GM20000 (cell line): Measurements from ENCODE around the gene C1orf52.
A peak's percentile ranks its signal among the peaks of the same experiment; 100 is the strongest.

Experiments
- DNase-seq: peaks from one replicate; pipeline ENCODE4 v3.0.0; 2012; ENCODE audit warnings: low spot score
- TF ChIP-seq, protein P1 (sequence below): IDR thresholded peaks from 2 replicates; pipeline ENCODE4 v1.5.1; 2012; ENCODE audit warnings: mild to moderate bottlenecking, control low read depth; ENCODE audit errors: extremely low read depth, missing control alignments

C1orf52 gene

DNA sequence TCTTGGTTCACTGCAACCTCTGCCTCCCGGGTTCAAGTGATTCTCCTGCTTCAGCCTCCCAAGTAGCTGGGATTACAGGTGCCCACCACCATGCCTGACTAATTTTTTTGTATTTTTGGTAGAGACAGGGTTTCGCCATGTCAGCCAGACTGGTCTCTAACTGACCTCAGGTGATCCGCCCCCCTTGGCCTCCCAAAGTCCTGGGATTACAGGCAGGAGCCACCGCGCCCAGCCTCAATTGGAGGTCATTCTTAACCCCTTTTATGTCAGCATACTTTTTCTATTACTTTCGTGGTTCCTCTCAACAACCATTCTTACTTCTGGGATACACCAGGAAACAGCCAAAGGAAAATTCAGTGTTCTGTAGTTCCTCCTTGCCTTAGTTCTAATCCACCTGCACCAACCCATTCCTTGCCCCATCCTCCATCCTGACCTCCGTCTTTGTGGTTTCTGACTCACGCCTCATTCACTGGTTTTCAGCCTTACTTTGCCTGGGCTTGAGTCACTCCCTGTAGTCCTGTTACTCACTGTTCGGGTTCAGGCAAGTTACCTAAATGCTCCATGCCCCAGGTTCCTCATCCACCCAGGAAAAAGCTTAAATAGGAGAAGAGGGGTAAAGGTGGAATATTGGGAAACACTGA is 29.9 kb upstream of the C1orf52 start:
- no peak for DNase-seq
- TF ChIP-seq, protein P1, sequence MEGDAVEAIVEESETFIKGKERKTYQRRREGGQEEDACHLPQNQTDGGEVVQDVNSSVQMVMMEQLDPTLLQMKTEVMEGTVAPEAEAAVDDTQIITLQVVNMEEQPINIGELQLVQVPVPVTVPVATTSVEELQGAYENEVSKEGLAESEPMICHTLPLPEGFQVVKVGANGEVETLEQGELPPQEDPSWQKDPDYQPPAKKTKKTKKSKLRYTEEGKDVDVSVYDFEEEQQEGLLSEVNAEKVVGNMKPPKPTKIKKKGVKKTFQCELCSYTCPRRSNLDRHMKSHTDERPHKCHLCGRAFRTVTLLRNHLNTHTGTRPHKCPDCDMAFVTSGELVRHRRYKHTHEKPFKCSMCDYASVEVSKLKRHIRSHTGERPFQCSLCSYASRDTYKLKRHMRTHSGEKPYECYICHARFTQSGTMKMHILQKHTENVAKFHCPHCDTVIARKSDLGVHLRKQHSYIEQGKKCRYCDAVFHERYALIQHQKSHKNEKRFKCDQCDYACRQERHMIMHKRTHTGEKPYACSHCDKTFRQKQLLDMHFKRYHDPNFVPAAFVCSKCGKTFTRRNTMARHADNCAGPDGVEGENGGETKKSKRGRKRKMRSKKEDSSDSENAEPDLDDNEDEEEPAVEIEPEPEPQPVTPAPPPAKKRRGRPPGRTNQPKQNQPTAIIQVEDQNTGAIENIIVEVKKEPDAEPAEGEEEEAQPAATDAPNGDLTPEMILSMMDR: no peak

DNA sequence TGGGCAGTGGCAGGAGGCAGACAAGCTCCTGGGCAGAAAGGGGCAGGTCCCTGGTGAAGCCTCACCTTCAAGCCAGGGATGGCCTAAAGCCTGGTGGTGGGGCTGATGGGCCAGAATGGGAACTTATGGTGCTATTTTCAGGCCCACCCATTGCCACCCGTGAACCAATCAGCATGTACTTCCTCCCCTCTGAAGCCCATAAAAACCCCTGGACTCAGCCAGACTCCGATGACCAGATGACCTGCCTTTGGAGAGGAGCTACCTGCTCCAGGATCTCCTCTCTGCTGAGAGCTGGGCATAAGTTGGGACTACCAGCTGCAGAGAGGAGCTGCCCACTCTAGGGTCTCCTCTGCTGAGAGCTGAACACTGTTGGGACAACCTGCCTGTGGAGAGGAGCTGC is 24.7 kb upstream of the C1orf52 start:
- TF ChIP-seq, protein P1: no peak
- DNase-seq: no peak

DNA sequence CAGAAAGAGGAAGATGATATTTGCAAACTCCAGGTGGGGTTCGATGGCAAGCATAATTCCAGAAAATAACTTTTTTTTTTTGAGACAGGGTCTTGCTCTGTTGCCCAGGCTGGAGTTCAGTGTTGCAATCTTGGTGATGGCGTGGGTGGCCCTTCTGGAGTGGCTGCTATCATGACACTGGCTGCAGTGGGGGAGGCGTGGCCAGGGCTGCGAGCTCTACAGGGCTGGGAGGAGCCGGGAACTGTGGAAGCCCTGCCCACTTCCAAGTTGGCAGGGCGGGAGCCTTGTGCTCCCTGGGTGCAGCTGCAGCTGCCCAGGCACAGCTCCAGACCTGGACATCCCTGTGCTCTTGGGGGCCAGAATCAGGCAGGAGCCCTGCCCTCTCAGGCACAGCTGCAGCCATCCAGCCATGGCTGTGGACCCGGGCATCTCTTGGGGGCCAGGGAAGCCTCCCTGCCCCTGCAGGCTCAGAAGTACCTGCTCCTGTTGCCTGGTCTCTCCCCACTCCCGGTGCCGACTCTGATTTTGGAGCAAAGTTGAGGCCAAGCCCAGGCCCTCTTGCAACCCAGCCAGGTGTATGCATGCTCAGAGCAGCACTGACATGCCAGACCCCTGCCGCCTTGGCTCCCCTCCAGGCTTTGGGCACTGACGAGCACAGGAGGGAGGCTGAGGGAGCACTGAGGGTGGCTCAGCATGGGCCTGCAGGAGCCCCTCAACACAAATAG is 24.2 kb upstream of the C1orf52 start:
- TF ChIP-seq, protein P1: no peak
- no peak for DNase-seq

DNA sequence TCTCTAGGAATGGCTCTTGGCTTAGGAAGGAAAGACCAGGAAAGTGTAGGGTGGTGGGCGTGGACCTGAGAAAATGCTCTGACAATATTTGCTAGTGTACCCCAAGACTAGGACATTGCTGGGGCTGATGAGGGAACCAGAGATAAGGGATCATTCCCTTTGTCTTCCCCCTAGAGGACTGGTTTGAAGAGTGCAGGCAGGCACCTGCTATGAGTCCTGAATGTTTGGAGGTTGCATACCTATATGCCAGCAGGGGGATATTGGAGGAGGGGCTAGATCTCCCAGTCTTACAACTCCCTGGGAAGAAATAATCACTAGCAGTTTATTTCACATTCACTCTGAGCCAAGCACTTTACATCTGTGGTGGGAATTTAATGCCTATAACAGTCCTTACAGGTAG is 23.0 kb upstream of the C1orf52 start:
- no peak for DNase-seq
- TF ChIP-seq, protein P1: no peak

DNA sequence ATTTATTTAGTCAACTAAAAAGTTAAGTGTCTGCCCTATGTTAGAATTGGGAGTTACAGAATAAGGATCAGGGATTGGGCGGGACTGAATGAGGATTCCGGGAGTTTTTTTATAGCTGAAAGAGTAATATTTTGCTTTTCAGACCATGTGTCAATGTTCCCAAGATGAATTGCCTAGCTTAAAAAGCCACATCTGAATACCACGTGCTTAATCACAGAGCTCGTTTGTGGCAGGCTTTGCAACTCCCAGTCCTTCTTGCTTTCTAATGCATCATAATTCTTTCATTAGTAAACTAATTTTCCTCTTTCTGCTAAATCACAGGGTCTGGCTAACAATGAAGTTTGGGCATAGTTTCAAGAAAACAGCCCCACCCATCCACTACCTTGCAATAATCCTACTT is 21.2 kb upstream of the C1orf52 start:
- DNase-seq: no peak
- TF ChIP-seq, protein P1: no peak

DNA sequence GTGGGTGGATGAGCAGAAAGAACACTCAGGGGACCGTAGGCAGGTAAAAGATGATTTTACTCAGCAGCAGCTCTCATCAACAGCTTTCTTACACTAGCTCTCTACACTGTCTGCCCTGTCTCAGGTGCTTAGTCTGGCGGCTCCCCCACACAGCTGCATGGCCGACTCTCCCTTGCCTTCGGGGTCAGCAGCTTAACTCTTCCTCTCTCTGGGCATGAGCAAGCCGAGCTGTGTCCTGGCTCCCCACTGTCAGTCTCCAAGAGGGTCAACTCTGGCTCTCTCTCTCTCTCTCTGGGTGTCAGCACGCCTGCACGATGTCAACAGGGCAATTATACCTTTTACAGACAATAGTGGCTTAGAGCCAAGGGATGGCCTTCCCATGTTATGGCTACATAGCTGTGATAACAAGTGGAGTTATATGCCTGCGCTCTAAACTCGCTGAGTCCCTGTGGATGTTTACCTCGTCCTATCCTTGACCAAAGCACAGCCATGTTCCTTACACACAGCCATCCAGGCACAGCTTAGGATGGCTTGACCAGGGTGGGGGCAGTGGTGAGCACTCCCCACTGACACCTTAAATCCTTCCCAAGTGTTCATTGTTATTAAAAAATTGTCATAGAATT is 20.1 kb upstream of the C1orf52 start:
- TF ChIP-seq, protein P1: no peak
- no peak for DNase-seq

DNA sequence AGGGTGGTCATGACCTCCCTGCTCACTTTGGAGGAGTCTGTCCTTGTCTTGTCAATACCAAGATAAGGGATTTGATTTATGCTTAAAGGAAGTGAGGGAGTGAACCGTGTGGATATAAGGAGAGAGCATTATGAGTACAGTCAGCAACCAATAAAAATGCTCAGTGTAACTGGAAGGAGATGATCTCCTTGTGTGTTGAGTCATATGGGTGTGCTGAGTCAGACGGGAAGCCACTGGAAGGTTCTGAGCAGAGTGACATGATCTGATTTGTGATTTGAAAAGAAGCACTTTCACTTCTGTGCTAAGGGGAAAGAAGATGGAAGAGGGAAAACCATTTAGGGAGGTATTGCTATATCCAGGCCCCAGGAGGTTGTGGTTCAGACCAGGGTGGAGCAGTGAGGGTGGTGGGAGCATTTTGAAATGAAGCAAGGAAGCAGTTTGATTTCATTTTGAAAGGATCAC is 19.4 kb upstream of the C1orf52 start:
- DNase-seq: peak; percentile 43

More for the DNA sequence above, 19.4 kb upstream of the C1orf52 start:
- TF ChIP-seq, protein P1: no peak
